Nucleus accumbens (tissue), 56 donors: ENCODE results near the gene WASL.
"Not testable (repeated sequence)": the region's sequence is repeated elsewhere in the genome, so short reads cannot be mapped to it uniquely, and the experiment has no call there.

ENCODE experiments used
- DNase-seq, 56 donors: peaks; one replicate each; lab custom pipeline; 2025; lab: John Stamatoyannopoulos, UW

Gene WASL

GRCh38 chr7:123748734-123749536 lies at the start of gene WASL:
TSS of gene WASL (minus strand) at chr7:123749003. CDS start at chr7:123748734, 269 bp downstream.
- DNase-seq: peak in 55 of 56 donors; percentile 31 to 95 (median 85)

- no peak for DNase-seq
These were observed 49.1 kb upstream of the WASL start for GRCh38 chr7:123797673-123798531.

- DNase-seq: no peak
These were observed 47.8 kb upstream of the WASL start for GRCh38 chr7:123796568-123796967.

- no peak for DNase-seq
These were observed 47.1 kb upstream of the WASL start for GRCh38 chr7:123795917-123796316.

- DNase-seq: not testable (repeated sequence)
These were observed 46.3 kb upstream of the WASL start for GRCh38 chr7:123795116-123795515.

GRCh38 chr7:123792547-123792946 lies 43.7 kb upstream of the WASL start:
- no peak for DNase-seq

GRCh38 chr7:123791001-123791400 lies 42.2 kb upstream of the WASL start:
- DNase-seq: no peak

- DNase-seq: no peak
These were observed 41.0 kb upstream of the WASL start for GRCh38 chr7:123789817-123790216.

- no peak for DNase-seq
These were observed 40.5 kb upstream of the WASL start for GRCh38 chr7:123789206-123789784.

GRCh38 chr7:123788584-123788983 lies 39.8 kb upstream of the WASL start:
- no peak for DNase-seq

- DNase-seq: no peak
These were observed 38.6 kb upstream of the WASL start for GRCh38 chr7:123787220-123788007.

GRCh38 chr7:123784263-123784662 lies 35.5 kb upstream of the WASL start:
- no peak for DNase-seq

- DNase-seq: no peak
These were observed 35.0 kb upstream of the WASL start for GRCh38 chr7:123783820-123784219.

- no peak for DNase-seq
These were observed 33.4 kb upstream of the WASL start for GRCh38 chr7:123782071-123782798.

GRCh38 chr7:123780472-123780871 lies 31.7 kb upstream of the WASL start:
- not testable (repeated sequence) for DNase-seq

GRCh38 chr7:123774496-123774895 lies 25.7 kb upstream of the WASL start:
- DNase-seq: no peak

- DNase-seq: no peak
These were observed 24.7 kb upstream of the WASL start for GRCh38 chr7:123773481-123773880.

- no peak for DNase-seq
These were observed 23.8 kb upstream of the WASL start for GRCh38 chr7:123772652-123773051.

GRCh38 chr7:123771846-123772245 lies 23.0 kb upstream of the WASL start:
- DNase-seq: no peak

- no peak for DNase-seq
These were observed 22.5 kb upstream of the WASL start for GRCh38 chr7:123771256-123771655.
